ENCODE results near the gene COX6A1.

COX6A1 gene

DNA sequence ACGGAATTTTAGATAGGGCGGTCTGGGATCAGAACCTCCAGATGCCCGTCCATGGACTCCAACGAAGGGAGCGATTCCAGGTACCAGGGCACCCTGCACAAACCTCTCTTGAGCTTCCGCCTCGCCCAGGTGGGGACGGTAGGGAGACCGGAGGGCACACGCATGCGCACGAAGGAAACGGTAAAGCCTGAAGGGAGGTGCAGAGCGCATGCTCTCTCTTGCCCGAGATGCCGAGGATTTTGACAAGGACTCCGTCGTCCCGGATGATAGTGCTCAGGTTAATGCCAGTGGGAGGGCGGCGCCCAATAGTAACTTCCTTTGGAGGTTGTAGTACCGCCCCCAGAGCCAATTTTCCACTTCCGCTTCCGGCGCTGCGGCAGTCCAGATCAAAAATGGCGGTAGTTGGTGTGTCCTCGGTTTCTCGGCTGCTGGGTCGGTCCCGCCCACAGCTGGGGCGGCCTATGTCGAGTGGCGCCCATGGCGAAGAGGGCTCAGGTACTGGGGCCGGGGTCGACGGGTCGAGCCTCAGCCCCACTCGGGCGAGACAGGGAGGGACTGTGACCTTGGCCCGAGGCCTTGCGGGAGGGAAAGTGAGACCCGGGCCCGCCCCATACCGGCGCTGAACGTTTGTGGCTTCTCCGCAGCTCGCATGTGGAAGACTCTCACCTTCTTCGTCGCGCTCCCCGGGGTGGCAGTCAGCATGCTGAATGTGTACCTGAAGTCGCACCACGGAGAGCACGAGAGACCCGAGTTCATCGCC, at the start of gene COX6A1:
TSS of gene COX6A1 (plus strand) at position 379 of the 760 bp plus-strand sequence. CDS start at position 393, 14 bp downstream.
- peak; percentile 100 for DNase-seq

DNA sequence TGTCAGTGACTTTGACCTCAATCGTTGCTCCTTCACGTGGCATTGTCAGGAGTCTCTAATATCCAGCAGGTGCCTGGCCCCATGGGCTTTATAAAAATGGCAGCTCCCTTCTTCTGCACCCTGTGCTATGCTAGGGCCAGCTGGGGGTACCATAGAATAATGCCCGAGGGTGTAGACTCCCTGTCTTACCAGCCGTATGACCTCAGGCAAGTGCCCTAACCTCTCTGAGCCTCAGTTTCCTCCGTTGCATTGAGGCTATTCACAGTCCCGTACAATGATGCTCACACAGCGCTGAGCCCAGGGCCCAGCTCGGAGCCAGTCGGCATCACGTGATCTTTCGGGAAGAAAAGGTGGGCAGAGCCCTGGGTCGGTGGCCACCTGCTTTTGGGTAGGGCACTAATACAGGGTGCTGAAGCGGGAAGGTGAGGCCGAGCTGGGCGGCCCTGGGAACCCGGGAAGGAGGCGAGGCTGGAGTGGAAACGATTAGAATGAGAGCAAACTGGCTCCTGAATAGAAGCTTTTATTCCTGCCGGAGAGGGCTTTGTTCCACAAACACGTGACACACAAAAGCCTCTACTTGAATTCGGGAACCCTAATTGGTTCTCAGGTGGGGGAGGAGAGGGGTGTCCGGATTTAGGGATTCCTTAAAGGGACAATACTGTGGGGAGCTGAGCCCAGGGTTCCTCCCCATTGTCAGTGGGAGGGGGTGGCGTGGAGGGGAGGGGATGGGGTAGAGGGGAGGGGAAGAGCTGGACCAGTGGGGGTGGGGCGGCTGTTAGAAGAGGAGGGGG, 49.0 kb upstream of the COX6A1 start:
- DNase-seq, result peak; percentile 92

DNA sequence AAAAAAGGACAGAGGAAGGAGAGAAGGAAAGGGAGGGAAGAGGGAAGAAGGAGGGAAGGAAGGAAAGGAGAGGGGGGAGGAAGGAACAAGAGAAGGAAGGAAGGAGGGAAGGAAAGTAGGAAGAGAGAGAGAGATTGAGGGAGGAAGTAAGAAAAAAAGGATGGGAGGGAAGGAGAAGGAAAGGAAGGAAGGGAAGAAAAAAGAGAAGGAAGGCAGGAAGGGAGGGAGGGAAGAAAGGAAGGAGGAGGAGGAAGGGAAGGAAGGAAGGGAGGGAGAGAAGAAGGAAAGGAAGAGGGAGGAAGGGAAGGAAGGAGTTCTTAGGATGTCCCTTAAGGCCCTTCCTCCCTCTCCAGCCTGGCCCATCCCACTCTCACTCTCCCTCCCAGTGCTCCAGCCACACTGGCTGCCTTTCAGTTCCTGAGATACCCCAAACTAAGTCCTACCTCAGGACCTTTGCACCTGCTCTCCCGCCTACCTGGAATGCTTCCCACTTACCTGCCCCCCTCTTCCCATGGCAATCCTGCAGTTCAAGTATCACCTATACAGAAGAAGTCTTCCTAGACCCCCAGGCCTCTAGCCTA, 47.3 kb upstream of the COX6A1 start:
- DNase-seq, result no peak

DNA sequence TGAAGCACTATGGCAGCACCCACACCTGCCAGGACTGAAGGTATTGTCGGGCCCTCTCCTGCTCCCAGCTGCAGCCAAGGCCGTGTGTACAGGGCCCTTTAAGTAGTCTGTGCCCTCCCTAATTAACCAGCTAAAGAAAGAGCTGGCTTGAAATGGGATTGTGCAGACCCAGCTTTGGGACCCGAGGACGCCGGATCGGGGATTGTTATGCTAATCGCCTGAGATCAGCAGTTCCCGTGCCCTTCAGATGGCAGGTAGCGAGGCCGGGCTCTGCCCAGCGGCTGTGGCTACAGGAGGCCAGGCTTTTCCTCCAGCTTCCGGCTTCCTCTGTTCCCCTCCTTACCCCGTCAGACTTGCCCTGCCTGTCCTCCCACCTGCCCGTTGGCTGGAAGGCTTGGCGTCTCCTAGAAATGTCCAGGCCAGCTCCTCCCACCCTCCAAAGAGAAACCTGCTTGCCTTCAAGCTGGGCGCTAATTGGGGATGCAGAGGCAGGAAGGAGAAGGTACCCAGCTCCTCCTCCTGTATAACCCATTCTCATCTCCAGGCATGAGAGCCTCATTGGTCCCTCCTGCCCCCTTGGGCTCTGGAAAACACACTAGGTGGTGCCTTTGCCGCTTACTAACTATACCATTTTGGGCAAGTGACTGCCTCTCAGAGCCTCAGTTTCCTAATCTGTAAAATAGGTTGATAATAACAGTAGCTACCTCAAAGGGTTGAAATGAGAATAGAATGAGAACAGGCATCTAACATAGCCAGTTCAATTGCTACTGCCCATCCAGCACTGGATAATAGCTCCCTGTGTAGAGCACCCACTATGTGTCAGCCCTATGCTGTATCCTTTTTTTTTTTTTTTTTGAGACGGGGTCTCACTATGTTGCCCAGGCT, 43.2 kb upstream of the COX6A1 start:
- peak; percentile 83 for DNase-seq

DNA sequence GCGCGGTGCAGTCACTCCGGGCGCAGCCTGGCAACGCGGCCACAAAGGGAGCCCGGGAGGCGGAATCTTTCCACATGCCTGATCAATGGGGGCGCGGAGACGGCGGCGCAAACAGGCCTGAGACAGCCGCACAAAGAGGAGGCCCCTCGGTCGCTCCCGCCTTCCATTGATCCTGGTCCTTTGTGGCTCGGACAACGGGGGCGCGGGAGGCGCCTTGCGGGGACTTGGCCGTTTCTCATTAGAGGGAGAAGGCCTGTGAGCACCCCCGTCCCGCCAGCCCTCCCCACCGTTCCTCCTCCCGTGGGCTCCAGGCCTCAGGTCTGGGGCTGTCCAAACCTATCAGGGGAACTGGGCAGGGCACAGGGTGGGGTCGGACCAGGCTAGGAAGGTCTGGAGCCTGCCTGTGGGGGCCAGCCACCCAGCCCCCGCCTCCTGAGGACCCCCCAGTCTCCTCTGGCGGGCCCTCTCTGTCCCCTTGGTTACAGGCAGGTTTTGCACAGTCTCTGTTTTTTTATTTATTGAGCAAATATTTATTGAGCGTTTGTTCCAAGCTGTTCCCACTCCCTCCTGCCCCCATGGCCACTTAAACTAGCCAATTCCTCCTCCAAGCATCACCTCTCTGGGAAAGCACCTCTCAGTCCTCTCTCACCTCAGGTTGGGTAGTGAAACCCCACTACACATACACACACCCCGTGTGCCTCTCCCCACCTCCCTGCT, 39.9 kb upstream of the COX6A1 start:
- peak; percentile 85 for DNase-seq

DNA sequence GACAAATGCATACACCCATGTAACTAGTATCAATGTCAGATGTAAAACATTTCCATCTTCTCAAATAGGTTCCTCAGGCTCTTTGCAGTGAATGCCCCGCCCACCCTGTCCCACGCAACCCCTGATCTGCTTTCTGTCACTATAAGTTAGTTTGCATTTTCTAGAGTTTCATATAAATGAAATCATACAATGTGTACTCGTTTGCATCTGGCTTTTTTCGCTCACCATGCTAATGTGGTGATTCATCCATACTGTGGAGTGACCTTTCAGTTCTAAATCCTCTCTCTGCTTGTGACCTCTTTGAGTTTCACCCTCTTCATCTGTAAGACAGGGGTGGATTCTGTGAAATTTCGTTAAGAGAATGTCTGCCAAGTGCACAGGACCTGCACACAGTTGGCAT, 38.4 kb upstream of the COX6A1 start:
- DNase-seq, result no peak

DNA sequence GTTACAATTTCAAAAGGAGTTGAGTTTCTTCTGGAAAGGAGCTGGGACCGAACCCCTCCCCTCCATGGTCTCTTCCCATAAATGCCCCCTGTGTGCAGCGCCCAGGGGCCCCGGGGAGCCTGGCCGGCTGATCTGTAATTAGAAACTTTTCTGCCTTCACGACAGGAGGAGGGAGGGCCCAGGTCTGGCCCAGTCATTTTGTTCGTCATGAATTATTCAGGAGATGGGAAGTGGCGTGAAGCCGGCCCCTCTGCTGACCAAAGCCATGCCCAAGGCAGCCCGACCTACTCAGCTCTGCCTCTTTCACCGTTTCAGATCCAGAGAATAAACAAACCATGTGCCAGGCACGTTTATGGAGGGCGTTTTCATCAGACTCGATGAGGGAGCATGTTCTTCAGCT, 35.7 kb upstream of the COX6A1 start:
- DNase-seq, result peak; percentile 22

DNA sequence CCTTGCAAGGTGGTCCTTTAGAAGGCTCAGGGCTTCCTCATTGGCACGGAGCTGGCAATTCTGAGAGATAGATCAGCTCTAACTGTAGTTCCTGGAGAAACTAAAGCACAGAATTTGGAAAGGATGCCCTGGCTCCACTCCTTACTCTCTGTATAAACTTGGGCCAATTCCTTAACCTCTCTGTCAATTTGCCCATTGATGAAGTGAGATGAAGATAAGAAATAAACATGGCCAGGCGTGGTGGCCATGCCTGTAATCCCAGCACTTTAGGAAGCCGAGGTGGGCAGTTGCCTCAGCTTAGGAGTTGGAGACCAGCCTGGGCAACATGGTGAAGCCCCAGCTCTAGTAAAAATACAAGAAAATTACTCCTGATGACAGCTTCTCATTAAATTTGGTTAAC, 34.0 kb upstream of the COX6A1 start:
- no peak for DNase-seq

DNA sequence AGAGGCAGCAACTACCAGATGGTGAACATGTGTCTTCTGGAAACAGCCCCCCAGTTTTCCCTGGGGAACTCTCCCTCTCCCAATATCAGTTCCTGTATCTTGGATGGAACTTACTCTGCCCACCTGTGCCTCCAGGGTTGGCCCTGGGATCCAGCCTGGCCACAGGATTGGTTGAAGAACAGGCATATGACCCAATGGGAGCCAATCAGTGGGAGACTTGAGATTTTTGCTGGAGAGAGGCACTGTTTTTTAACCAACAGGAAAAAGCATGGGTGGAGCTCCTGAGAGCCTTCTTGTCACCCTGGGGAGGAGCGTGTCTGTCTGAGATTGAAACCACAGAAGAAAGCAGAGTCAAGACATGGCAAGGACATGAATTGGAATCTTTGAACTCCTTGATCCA, 33.6 kb upstream of the COX6A1 start:
- DNase-seq, result peak; percentile 68

DNA sequence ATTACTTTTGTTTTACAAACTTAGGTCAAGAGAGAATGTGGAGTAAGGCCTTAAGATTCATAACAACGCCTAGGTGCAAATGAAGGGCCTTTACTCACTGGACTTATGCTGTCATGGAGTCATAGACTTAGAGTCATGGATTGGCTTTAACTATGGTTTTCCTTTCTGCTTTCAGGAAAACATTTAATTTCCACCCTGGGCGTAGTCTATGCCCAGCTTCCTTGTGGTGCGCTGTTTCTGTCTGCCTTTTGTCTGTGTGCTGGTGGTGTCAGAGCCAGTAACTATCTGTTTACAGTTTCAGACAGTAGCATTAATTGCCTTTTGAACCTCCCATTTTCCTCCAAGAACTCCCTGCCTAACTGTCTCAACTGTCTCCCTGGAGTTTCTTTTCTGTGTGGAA, 31.8 kb upstream of the COX6A1 start:
- DNase-seq, result peak; percentile 55

DNA sequence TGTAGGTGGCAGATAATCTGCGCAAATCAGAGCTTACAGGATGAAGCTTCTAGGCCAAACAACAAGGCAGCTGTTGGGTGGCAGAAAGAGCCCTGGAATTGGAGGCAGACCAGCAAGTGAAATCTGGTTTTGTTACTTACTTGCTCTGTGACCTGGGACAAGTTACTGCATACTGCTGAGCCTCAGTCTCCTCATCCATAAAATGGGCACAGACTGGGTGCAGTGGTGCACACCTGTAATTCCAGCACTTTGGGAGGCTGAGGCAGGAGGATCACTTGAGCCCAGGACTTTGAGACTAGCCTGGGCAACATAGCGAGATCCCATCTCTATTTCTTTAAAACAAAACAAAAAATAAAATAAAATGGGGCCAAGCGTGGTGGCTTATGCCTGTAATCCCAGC, 31.4 kb upstream of the COX6A1 start:
- DNase-seq, result no peak

DNA sequence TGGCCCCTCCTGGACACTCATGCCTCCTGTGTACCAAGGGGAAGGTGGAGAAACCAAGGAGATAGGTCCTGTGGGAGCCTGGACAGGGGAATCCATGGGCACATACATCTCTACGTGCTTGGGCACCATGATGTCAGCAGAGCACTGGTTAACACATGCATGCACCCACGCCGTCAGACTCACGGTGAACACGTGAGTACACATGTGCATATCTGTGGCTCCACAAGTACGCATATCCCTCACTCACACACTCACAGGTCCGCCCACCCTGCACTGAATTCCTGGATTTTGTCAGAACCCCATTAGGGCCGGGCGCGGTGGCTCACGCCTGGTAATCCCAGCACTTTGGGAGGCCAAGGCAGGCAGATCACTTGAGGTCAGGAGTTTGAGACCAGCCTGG, 29.1 kb upstream of the COX6A1 start:
- DNase-seq, result no peak

DNA sequence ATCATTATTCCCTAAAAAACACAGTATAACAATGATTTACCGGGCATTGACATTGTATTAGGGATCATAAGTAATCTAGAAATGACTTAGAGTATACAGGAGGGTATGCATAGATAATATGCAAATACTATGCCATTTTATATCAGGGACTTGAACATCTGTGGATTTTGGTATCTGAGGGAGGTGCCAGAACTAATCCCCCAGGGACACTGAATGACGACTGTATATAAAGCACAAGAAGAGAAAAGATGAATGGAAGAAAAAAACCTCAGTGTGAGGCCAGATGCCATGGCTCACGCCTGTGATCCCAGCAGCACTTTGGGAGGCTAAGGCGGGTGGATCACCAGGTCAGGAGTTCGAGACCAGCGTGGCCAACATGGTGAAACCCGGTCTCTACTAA, 25.5 kb upstream of the COX6A1 start:
- peak; percentile 42 for DNase-seq

DNA sequence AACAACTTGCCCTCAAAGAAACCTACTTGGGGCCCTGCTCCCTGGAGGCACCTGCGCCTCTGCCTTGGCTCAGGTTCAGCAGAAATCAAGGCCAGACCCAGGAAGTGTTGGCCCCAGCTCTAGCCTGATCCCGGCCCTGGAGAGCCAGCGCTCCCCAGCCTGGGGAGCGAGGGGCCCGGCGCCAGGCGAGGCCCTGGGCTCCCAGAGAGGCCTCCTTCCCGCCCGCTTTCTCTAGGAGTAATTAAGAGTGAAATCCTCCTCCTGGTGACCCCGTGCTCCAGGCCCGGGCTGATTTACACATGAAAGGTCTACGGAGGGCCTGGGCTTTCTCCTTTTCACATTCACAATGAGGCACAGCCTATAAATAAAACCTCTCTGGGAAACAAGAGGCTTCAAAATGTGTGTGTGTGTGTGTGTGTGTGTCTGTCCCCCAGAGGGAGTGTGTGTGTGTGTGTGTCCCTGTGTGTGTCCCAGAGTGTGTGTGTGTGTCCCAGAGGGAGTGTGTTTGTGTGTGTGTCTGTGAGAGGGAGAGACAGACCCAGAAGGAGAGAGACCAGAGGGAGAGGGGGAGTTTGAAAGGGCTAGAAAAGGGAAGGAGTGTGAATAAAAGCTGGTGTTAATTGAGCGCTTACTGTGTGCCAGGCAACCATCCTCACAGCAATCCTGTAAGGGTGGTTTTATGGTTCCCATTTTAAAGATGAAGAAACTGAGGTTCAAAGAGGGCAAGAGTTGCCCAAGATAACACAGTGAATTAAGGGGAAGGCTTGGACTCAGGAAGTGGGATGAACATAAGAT, 23.8 kb upstream of the COX6A1 start:
- DNase-seq, result no peak

DNA sequence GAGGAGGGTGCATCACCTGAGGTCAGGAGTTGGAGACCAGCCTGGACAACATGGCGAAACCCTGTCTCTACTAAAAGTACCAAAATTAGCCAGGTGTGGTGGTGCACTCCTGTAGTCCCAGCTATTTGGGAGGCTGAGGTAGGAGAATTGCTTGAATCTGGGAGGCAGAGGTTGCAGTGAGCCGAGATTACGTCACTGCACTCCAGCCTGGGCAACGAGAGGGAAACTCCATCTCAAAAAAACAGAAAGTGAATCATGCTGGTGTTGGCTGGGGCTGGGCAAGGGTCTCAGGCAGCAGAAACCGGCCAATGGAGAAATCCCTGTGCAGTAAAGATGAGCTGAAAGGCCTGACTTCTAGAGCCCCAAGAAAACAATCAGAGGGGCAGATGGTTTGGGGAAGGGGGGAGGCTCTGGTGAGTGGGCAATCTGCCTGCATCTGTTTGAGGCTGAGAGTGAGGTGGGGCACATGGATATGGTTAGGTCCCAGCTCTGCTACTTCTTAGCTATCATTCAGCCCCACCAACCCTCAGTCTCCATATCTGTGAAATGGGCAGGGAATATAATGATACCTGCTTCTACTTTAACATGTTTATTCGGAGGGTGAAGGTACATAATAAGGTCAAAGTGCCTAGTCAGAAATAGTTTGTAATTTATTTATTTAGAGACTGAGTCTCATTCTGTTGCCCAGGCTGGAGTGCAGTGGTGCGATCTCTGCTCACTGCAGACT, 21.3 kb upstream of the COX6A1 start:
- DNase-seq, result peak; percentile 37

DNA sequence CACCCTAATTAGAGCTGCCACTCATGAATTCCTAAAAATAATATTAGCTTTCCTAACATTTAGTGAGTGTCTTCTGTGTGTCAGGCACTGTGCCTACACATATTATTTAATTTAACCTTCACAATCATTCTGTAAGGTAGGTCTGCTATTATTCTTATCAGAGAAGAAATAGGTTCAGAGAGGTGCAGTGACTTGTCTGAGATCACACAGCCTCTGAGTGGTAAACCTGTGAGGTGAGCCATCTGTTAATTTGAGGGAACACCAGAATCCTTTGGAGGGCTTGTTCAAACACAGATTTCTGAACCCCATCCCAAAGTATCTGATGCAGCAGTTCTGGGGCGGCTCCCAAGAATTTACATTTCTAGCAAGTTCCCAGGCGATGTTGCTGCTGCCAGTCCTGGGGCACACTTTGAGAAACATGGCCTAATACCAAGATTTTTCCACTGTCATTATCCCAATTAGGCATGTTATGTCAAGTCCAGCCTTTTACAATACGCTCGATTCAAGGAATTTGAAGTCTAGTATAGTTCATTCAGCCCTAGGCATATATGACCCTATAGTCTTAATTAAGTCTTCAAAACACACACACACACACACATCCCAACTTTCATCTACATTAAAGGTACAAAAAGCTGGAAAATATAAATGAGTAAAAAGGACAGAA, 19.9 kb upstream of the COX6A1 start:
- no peak for DNase-seq

DNA sequence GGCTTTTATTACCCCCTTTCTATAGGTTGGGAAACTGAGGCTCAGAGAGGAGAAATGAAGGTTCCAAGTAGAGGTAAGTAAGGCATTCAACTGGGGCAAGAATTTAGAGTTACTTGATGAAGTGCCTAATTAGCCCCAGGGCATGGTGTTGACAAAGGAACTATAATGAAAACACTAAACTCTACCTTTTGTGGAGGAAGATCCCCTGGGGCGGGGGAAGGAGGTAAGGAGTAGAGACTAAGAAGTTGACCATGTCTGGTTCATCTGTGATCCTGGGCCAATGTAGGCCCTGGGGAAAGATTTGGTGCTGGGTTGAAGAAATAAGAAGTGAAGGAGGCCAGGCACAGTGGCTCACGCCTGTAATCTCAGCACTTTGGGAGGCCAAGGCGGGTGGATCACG, 16.2 kb upstream of the COX6A1 start:
- peak; percentile 61 for DNase-seq

DNA sequence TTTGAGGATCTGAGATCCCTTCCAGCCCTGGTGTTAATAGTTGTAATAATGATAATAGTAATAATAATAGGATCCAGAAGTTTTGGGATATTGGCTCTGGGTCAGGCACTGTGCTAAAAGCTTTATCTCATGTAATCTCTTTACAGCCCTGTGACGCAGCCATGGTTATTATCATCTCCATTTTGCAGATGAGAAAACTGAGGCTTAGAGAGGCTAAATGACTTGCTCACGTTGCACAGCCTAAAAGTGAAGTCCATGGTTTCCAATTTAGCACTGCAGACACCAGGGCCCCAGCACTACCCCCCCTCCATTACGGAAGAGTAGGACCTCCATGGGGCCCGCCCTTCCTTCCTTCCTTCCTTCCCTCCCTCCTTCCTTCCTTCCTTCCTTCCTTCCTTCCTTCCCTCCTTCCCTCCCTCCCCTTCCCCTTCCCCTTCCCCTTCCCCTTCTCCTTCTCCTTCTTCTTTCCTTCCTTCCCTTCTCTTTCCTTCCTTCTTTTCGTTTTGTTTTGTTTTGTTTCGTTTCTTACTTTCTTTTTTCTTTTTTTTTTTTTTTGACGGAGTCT, 14.9 kb upstream of the COX6A1 start:
- no peak for DNase-seq

DNA sequence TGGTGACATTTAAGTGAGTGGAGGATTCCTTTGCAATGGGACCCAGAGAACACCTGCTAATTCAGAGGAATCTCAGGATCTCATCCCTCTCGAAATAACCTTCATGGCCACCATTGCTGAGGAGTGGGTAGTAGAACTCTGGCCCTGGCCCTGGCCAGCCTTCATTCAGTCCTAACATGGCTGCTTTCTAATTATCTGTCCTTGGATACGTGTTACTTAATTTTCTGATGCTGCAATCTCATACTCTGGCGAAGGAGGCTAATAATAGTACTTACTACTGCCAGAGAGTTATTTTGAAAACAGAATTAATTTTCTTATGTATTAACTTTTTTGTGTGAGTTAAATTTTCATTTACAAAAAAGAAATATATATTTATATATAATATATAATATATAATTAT, 12.1 kb upstream of the COX6A1 start:
- DNase-seq, result no peak
